ENCODE results near the gene PATJ.
"Not testable (repeated sequence)": the region's sequence is repeated elsewhere in the genome, so short reads cannot be mapped to it uniquely, and the experiment has no call there.

PATJ gene

GRCh38 chr1:62218604-62219003, 476.3 kb downstream of the PATJ start:
- FAIRE-seq (no peak), DNase-seq (ENCODE audit: insufficient read length, low spot score) (no peak)
- TF ChIP-seq CTCF (IDR thresholded peaks at IDR 0.05; ENCODE audit: insufficient read depth, missing control alignments), result no peak

GRCh38 chr1:62220456-62220855, 478.2 kb downstream of the PATJ start:
- not testable (repeated sequence) for DNase-seq (ENCODE audit: insufficient read length, low spot score); FAIRE-seq

- no peak for DNase-seq (ENCODE audit: insufficient read length, low spot score)
- no peak for FAIRE-seq
- TF ChIP-seq CTCF (IDR thresholded peaks at IDR 0.05; ENCODE audit: insufficient read depth, missing control alignments), result no peak
Observed at GRCh38 chr1:62221171-62221570, 478.9 kb downstream of the PATJ start.

GRCh38 chr1:62222321-62222720, 480.0 kb downstream of the PATJ start:
- no peak for TF ChIP-seq CTCF (IDR thresholded peaks at IDR 0.05; ENCODE audit: insufficient read depth, missing control alignments)

DNA sequence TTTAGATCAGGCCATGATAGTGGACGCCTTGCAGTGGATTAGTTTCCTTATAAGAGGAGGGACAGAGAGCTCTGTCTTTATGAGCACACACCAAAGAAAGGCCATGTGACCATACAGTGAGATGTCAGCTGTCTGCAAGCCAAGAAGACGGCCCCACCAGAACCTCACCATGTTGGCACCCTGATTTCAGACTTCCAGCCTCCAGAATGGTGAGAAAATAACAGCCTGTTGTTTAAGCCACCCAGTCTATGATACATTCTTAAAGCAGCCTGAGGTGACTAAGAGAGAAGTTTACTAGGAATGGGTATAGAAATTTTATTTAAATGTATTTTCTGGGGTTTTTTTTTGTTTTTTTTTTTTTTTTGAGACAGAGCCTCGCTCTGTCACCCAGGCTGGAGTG, 481.9 kb downstream of the PATJ start:
- no peak for TF ChIP-seq CTCF (IDR thresholded peaks at IDR 0.05; ENCODE audit: insufficient read depth, missing control alignments)
- DNase-seq (ENCODE audit: insufficient read length, low spot score) (no peak), FAIRE-seq (no peak)

More at GRCh38 chr1:62222321-62222720, 480.0 kb downstream of the PATJ start:
- DNase-seq (ENCODE audit: insufficient read length, low spot score) (no peak), FAIRE-seq (no peak)

DNA sequence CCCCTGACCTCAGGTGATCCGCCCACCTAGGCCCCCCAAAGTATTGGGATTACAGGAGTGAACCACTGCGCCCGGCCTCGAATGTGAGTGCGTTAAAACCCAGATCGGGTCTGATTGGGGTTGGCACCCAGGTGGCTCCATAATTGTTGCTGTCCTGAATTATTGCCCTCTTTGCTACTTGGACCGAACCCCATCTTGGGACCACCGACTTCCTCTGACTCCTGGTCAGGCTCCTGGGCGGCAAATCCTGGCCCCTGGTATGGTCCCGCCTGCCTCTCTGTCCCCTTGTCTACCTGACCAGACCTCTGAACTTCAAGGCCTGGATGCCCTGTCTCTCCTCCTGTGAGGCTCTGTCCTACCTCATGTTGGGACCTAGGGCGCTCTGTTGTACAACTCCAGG, 485.2 kb downstream of the PATJ start:
- DNase-seq (ENCODE audit: insufficient read length, low spot score) (no peak), FAIRE-seq (no peak)
- no peak for TF ChIP-seq CTCF (IDR thresholded peaks at IDR 0.05; ENCODE audit: insufficient read depth, missing control alignments)
